HG03060 (cell line): Measurements from ENCODE around the gene BIRC7.
"Not testable (repeated sequence)": the region's sequence is repeated elsewhere in the genome, so short reads cannot be mapped to it uniquely, and the experiment has no call there.

Experiments used
- ATAC-seq: cut with Tn5 transposase; IDR thresholded peaks from one replicate; pipeline ENCODE4 v1.9.1; 2021; ENCODE audit warnings: low read depth, moderate number of reproducible peaks; ENCODE audit not compliant: unreplicated experiment

The BIRC7 gene

DNA sequence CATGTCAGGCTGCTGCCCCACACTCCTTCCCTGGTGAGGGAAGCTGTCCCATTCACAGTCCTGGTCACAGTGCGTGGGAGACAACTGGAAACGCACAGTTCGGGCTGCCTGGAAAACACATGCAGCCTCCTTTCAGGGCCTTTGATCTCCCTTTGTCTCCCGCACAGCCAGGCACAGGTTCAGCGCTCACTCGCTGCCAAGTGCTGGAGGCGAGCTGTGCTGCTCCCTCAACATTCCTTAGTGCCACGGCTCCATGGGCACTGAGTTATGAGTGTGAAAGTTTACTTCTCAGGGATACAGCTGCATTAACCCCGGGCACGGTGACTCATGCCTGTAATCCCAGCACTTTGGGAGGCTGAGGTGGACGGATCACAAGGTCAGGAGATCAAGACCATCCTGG, 28.8 kb upstream of the BIRC7 start:
- no peak for ATAC-seq

DNA sequence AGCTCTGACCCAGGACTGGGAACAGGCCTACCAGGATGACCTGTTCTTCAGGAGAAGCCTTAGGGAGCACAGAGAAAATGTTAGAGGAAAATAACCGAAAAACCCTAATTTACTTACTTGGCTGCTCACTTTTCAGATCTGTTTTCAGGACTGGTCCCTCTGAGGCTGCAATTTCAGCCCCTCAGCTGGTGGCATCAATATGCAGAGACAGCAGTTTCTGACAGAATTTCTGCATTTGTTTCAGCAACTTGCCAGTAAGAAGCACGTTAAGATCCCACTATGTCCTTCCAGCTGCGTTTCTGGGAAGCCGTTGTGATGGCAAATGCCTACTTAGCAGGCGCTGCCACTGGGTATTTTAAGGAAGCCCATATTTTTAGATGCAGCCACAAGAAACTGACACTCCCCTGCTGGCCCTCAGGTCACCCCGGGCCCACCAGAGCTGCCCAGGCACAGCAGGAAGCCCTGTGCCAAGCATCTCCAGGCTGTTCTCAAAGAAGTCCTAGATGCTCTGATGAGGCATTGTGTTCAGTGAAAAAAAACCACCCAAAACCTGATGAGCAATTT, 27.3 kb upstream of the BIRC7 start:
- no peak for ATAC-seq

DNA sequence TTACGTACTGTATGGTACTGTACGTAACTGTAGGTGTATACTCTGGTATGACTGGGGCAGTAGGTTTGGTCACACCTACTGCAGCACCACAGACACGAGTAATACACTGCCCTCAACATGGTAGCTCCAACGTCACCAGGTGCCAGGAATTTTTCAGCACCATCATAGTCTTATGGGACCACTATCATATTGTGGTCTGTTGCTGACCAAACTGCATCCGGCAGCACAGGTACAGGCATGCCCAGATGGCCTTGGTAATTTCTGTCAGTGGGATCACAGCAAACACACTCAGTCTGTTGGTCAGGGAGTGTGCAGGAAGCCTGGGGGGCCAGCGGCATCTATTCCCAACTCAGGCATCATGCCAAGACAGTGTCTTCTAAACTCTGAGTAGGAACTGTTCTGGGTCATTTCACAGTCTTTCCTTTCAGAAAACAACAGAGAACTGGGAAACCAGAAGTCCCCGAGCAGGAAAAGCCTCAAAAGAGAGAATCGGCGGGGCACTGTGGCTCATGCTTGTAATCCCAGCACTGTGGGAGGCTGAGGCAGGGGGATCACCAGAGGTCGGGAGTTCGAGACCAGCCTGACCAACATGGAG, 25.6 kb upstream of the BIRC7 start:
- no peak for ATAC-seq

DNA sequence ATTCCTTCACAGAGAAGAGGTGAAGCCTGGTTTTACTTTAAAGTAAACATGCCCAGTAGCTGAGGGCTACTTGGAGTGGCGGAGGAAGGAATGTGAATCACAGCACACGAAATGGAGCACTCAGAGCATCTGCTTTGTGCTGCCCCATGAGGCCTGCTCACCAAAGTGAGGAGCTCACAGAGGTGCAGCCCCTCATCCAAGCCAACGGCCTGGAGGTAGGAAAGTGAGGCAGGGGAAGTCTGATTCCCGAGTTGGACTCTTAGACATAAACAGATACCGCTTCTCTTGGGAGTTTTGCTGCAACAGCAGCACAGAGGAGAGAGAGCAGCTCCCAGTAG, 23.3 kb upstream of the BIRC7 start:
- ATAC-seq = no peak

DNA sequence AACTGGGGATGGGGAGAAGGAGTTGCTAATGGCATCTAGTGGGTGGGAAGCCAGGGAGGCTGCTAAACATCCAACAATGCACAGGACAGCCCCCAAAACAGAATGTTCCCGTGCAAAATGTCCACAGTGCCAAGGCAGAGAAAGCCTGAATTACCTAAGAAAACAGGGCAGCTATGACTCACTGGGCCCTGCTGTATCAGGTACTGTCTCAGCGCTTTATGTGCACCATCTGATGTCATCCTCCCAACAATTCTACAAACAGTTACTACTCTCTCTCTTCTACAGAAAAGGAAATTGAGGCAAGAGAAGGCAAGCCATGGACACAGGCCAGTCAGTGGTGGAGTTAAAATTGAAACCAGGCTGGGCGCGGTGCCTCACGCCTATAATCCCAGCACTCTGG, 22.9 kb upstream of the BIRC7 start:
- ATAC-seq = no peak

DNA sequence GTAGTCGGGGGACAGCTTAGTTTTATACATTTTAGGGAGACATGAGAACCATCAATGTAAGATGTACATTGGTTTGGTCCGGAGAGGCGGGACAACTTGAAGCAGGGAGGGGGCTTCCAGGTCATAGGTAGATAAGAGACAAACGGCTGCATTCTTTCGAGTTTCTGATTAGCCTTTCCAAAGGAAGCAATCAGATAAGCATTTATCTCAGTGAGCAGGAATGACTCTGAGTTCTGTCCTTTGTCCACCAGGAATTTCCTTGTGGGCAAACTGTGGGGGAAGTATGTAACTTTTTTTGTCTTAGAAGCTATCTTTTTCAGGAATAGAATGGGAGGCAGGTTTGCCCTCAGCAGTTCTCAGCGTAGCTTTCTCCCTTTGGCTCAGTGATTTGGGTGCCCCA, 21.2 kb upstream of the BIRC7 start:
- no peak for ATAC-seq

DNA sequence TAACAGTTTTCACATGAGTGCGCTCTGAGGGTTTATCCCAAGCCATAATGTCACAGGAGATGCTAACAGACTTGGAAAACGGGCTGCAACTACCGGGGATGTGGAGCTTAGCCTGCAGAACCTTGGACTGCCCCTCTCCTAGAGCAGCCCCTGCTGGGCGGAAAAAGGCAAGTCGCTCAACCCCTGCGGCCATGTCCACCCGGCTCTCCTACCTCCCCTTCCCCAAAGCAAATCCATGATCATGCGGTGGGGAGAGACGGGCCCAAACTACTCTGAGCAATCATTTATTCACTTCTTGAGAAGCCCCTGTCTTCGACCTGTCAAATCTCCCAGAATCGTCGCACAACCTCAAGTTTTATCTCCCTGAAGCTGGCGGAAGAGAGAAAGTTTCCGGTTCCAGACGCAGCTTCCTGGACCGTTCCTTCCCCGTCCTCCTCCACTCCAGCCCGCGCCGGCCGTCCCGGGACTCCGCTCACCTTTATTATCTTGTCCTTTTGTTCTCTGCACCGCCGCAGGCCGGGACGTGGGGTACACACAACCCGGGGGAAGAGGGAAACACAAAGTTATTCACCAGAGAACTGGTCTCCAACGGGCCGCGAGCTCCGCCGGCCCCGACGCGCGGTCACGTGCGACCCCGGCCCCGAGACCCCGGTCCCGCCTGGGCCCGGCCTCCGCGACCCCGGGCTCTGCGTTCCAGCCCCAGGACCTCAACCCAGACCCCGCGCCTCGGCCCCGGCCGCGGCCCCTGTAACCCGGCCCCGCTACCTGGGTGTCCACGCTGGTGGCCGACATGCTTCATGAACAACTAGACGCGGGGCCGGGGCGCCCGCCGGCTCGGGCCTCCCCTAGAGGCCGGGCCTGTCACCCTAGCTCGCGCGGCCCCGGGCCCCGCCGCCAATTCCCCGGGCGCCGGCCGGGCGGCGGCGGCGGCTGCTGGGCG, 20.3 kb upstream of the BIRC7 start:
- ATAC-seq = peak; percentile 1

DNA sequence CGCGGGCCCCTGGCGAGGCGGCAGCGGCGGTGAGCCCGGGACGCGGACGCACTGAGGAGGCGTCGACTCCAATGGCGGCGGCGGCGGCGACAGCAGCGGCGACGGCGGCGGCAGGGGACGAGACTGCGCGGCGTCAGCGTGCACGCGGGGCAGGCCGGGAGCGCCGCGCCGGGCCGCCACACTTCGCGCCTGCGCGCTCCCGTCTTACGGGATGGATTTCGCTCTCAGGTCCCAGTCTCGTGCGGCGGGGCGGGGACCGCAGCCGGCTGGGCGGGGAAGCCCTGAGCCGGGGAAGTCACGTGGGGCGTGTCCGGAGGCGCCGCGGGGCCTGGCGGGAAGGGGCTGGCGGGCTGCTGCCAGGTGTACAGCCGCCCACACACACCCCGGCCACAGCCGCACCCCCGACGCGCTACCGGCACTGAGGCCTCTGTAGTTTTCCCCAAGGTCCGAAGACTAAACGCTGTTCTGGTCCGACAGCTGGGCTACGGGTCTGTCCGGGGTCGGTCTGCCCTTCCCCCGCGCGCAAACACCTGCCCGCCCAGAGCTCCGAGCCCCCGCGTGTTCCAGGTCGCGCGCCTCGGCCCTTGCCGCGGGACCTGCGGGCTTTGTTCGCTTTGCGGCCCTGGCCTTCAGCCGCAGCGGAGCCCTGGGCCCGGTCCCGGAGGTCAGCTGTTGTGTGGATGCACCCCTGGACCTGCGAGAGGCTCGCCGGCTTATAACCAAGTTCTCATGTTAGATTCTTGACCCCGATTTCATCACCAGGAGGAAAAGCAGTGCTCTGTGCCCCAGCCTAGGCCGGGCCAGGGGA, 19.5 kb upstream of the BIRC7 start, which contains the start of gene YTHDF1:
YTHDF1 (minus strand) TSS at position 91 of the 808 bp plus-strand sequence. CDS start 239 bp downstream, outside the sequence.
- ATAC-seq = peak; percentile 79

DNA sequence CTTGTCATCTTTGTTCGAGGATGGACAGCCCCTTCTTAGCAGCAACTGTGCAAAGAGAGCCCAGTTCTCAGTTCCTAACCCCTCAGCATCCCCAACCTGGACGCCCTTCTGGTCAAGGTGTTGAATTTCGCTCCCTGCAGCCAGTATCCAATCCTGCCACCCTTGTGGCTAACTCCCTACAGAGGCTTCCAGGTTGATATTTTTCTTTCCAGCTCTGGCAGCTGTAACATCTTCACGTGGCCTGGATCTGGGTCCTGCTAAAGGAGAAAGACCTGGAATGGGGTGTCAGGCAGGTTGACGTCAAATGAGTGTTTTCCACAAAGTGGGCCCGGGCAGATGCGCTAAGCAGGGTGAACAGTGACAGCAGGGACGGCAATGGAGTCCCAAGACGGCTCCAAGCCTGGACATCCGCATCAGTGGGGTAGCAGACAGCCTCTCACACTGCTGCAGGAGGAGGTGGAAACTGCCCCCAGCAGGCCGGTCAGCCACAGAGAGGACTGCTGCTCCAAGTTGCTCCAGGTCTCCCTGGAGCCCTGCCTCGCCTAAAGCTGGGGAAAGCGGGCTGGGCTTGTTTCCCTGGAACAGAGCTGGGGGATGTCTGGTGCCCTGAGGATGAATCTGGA, 18.7 kb upstream of the BIRC7 start:
- no peak for ATAC-seq

DNA sequence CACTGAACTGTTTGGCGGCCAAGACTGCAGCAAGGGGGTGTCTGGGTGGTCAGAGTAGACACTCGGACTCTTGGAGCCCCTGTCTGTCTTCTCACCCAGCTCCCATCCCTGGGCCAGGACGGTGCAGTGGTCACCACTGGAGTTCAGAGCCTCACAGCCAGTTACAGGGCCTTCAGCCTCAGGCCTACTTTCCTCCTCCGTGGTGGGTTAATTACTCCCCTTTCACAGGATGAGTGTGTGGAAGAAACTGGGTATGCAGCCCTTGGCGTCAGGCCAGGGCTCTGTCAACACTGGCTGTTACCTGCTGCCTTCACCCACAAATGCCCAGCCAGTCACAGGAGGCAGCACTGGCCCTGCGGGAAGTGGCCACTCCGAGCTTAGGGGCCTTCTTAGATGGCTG, 18.0 kb upstream of the BIRC7 start:
- ATAC-seq = no peak

DNA sequence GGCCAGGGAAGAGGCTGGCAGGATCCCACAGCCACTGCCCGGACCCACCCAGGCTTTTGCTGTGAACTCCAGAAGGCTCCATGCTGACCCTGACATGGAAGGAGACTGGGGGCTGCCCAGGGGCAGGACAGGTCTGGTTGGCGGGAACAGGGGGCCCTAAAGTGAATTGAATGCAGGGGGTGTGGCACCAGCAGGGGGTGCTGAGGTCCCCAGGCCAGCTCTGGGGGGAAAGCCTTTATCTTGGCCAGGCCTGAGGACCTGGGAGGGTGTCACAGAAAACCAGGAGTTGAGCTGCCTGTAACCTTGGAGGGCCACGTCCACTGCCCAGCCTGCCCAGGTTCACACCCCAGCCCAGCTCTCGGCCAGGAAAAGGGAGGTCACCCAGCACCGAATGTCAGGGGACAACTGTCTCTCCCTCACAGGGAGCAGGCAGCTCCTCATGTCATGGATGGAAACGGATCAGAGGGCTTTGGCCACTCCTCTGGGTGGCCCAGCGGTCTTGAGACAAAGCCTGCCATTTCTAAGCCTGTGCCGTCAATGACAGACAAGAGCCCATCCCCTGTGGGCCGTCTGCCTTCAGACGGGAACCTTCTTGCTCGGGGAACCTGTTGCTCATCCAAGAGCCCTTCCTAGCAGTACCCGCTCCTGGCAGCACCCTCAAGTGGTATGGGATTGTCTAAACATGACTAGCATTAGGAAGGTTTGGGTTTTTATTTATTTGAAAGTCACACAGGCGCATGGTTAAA, 16.8 kb upstream of the BIRC7 start:
- no peak for ATAC-seq

DNA sequence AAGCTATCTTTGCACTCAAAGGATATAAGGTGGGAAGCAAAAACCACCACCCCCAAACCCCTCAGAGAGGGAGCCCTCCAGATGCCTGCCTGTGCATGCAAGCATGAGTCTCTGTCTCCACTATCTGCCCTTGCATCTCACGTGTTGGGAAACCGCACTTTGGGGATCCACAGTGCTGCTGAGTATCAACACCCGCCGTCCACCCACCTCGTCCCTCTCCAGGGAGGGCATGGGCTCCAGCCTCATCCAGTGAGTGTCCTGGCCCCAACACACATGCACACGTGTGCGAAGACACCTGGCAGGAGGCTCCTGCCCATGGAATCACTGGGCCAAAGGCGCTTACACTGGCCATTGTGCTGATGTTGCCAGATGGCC, 16.3 kb upstream of the BIRC7 start:
- ATAC-seq = no peak

DNA sequence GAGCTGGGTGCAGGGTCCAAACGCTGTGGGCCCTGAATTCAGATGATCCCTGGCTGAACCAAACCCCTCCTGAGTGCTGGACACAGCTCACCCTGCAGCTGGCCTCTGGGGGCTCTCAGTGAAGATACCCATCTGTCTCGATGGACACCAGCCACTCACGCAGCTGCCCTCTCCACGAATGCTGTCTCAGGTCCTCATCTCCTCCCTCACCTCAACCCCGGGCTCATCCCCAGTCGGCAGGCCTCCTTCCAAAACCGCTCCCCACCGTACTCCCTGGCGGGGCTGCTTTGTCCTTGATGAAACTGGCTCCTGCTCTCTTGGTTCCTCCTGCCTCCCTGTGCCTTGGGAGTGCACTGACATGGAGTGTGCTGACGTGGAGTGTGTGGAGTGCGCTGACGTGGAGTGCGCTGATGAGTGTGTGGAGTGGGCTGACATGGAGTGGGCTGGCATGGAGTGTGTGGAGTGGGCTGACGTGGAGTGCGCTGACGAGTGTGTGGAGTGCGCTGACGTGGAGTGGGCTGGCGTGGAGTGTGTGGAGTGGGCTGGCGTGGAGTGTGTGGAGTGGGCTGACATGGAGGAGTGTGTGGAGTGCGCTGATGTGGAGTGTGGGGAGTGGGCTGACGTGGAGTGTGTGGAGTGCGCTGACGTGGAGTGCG, 15.7 kb upstream of the BIRC7 start:
- ATAC-seq = no peak

DNA sequence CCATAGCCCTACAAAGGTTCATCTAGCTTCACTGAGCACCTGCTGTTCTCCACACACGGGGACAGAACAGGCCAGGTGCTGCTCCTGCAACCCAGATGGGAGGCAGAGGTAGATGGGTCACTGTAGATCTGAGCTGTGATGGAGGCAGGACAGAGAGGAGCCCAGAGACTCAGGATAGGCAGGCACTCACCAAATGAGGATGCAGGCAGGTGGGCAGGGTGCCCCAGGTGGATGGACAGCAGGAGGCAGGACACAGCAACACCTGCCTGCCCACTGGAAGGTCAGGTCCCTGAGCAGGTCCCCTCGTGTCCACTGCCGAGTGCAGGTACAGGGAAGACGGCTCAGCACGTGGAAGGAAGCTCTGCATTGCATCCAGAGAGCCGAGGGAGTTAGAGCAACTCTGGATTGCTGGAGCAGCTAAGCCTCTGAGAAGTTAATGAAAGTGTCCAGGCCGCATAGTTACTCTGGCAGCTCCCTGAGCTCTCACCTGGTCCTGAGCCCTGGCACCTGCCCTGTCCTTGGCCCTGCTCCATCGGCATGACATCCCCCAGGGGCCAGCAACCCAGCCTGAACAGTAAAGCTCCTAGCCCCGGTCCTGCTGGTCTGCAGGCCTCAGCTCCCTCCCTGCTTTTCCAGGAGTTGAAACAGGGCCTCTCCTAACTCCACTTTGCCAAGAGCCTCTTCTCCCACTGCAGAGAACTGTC, 14.9 kb upstream of the BIRC7 start:
- ATAC-seq = no peak

DNA sequence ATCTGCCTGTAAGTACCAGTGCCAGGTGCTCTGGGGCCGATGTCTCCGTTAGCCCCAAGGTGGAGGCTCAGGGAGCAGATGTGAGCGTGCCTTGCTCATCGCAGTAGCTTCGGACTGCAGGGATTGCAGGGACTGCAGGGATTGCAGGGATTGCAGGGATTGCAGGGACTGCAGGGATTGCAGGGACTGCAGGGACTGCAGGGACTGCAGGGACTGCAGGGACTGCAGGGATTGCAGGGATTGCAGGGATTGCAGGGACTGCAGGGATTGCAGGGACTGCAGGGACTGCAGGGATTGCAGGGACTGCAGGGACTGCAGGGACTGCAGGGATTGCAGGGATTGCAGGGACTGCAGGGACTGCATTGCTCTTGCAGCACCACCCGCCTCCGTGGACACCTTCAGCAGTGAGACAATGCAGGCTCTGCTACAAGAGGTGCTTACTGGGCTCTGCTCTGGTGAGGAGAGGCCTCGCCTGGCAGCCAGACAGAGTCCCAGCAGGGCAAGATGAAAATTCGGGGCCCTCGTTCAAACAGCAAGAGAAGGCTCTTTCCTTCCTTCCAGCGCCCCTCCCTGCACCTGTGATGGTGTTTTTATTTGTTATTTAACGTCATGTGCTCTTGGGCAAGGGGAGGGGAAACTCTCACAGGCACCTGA, 14.2 kb upstream of the BIRC7 start:
- ATAC-seq = not testable (repeated sequence)

DNA sequence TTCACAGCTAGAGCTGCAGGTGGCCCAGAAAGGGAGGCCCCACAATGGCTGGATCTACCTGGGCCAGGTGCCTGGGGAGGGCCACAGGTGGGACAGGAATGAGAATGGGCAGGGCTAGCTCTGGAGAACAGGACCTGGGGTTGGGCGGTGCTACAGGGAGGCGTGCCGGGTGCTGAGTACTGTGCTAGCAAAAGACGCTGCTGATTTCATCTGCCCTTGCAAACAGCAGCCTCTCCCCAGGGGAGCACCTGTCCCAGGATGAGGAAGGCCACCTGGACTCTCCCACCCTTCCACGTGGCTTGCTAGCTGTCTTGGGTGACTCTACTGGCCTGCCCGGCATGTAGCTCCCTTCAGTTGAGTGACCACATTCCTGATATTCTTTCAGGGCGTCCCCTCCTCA, 13.2 kb upstream of the BIRC7 start:
- ATAC-seq = no peak

DNA sequence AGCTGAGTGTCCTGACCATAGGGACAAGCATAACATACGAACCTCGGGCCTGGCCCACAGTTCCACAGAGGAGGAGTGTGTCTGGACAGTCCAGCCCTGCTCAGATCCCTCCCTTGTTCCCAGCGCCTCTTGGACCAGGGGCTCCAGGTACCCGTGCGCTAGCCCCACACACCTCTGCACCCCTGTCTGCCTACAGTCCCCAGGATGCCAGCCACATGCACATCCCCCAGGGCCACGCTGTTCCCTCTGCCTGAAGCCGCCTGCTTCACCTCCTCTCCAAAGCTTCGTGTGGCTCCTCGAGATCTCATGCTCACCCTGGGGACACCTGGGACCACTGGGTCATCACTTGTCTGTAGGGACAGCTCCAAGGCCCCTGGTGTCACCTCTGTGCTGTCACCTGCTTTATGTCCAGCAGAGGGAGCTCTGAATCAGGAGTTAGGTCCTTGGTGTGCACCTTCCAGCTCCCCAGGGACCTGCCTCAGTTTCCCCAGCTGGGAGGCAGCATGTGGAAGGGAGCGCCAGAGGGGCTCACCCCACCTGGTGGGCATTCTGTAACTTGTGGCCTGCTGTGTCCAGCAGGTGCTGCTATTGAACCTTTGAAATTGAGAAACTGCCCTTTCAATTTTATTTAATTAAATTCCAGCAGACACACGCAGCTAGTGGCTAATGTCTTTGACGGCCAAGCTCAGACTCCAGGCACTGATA, 12.4 kb upstream of the BIRC7 start:
- no peak for ATAC-seq

DNA sequence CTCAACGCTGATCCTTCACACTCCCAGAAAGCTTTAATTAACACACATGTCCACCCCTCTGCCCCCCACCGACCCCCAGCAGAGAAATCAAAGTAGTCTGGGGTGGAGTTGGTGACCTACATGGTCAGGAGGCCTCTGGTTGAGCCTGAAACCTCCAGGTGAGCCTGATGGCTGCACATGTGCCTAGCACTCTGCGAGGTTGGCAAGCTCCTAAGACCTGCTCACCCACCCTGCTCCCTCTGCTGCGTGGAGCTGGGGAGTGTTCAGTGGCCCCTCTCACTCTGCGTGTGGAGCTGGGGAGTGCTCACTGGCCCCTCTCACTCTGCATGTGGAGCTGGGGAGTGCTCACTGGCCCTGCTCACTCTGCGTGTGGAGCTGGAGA, 11.9 kb upstream of the BIRC7 start:
- no peak for ATAC-seq
